GM12892 (cell line): ENCODE results near the gene PIGBOS1.

Experiments used
- POLR2A ChIP-seq: IDR thresholded peaks from 2 replicates; pipeline ENCODE4 v1.6.1; 2011; ENCODE audit warnings: low read depth, low read length, control low read depth
- POLR2AphosphoS5 ChIP-seq: IDR thresholded peaks from 2 replicates; pipeline ENCODE4 v1.6.1; 2011; ENCODE audit warnings: low read depth, low read length, control low read depth

GRCh38 chr15:55297315-55297714 lies 21.6 kb downstream of the PIGBOS1 start:
- TF ChIP-seq POLR2A (no peak), POLR2AphosphoS5 (no peak)
